Femur (tissue), 1 donor: ENCODE data around the gene CDKAL1.
"Not testable (repeated sequence)": the region's sequence is repeated elsewhere in the genome, so short reads cannot be mapped to it uniquely, and the experiment has no call there.

Experiments used
- DNase-seq: peaks from one replicate; pipeline ENCODE4 v3.0.0-alpha.2; 2017

CDKAL1 gene

DNA sequence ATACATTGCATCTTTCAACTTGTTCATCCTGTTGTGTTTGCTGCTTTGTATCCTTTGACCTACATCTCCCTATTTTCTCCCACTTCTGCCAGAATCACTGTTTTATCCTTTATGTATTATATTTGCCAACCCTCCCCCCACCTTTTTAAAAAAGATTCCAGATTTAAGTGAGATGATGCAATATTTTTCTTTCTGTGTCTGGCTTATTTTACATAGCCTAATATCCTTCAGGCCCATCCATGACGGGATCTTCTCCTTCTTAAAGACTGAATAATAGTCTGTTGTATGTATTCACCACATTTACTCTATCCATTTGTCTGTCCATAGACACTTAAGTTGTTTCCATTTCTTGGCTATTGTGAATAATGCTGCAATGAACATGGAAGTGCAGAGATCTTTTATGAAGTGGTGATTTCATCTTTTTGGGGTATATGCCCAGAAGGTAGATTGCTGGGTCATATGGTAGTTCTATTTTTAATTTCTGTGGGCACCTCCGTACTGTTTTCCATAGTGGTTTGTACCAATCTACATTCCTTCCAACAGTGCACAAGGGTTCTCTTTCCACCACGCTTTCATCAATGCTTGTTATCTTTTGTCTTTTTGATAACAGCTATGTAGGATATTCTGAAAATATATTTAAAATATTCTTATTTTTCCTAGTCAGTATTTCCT lies 181.0 kb downstream of the CDKAL1 start:
- no peak for DNase-seq

DNA sequence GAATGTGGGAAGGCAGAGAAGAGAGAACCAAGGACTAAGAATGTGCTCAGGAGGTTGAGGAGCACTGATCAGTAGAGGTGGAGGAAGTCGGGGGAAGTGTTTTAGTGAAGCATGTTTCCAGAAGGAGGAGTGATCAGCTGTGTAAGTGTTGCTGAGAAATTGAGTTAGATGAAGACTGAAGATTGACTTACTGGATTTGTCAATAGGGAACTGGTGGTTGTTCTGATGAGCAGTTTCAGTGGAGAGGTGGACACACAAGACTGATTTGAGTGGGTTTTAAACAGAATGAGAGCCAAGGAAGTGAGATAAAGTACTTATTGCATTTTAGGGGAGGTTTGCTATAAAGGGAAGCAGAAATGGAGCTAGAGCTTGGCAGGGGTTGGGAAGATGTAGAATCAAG lies 182.6 kb downstream of the CDKAL1 start:
- no peak for DNase-seq

DNA sequence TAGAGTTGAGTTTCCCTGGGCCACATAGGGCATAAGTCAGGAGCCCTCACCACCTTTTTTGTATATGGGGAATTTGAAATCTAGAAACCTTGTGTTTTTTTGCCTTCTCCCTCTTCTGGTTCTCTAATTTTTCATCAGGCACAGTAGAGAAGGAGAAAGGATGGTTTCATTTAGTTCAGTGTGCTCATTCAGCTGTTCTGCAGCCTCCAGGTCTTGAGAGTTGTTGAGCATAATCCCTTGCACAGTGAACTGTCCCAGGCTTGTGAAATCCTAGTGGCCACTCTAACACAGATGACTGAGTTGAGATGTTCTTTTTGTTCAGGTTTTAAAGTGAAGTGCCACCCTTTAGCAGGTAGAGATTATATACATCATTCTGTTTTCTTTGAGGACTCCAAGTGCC lies 183.5 kb downstream of the CDKAL1 start:
- DNase-seq, result no peak

DNA sequence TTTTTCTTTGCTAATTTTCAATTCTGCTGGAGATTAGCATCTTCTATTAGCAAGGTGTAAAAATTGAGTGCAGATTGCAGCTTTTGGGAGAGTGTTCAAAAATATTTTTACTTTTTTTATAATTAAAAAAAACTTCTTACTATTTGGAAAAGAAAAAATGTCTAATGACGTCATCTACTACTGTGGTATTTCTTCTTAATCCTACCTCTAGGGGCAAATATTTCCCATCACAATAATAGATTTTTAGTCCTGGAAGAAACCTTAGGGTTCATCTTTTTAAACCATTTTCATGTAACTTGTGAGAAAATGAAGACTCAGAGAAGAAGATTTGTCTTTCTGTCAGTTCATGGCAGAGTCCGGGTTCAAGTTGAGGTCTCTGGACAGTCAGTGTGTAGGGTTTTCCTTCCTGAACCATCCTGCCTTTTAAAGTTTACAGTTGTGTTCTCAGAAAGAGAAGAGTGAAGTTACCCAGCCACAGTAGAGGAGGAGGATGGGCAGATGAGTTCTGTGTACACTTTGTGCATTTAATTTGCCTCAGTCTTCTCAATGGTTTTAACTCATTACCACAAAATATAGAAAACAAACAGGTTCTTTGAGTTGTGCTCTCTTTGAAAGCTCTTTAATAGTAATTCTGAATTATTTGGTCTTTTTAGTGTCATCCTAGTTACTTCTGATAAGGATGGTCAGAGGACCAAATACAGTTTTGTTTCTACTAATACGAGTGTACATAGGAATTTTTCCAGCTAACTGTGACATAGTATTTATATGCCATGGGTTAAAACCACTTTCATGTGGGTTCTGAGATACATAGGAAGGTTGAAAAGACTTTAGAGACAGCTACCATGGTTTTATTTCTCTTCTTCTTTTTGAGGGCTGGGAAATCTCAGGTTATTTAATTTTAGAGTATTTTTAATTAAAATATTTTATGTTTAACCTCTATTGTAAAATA lies 184.7 kb downstream of the CDKAL1 start:
- no peak for DNase-seq

DNA sequence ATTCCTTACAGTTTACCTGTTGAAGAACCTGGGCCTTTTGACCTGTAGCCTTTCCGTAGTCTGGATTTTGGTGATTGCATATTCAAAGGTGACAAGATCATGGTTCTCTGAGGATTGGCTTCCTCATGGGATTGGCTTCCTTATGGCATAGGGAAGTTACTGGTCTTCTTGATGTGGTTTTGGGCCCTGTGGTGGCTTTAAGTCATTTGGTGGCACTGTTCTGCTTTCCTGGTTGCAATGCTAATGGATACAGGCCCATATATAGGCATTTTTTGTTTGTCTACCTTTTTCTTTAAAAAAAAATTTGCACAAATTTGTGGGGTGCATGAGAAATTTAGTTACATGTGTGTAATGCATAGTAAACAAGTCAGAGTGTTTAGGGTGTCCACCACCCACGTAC lies 185.7 kb downstream of the CDKAL1 start:
- no peak for DNase-seq

DNA sequence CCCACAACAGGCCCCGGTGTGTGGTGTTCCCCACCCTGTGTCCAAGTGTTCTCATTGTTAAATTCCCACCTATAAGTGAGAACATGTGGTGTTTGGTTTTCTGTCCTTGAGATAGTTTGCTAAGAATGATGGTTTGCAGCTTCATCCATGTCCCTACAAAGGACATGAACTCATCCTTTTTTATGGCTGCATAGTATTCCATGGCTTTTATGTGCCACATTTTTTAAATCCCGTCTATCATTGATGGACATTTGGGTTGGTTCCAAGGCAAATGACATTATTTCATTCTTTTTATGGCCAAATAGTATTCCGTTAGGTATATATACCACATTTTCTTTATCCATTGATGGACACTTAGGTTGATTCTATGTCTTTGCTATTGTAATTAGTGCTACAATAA lies 186.9 kb downstream of the CDKAL1 start:
- DNase-seq, result not testable (repeated sequence)

DNA sequence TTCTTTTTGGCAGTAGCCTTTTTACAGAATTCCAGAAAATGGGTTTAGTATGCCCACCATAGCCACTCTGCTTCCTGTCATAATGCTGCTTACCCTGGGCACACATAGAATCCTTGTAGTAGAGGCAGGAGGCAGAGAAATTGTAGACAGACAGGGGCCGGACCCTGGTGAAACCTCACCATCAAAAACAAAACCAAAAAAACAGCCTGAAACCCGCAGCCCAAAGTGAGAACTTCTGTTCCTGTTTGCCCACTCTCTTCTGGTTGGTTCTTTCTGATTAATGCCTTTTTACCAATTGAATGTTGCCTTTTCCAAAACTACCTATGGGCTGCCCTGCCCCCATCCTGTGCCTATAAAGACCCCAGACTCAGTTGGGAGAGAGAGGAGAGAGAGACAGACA lies 188.2 kb downstream of the CDKAL1 start:
- DNase-seq, result no peak

DNA sequence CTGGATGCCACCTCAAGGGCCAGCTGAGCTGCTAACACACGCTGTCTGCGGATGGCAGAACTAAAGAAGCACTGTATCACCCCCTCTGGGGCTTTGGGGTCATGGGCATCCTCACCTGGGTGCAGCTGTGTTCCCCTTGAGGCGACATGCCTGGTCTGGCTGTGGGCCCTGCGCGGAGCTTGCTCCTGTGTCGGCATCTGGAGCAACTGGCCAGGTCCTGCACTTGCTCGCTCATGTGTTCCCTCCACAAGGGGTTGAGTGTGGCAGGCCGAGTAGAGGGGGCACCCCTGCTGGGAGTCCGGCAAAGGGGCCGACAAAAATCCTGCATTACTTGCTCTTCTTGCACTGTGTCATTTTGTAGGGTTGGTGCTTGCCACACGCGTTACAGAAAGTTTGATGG lies 189.0 kb downstream of the CDKAL1 start:
- no peak for DNase-seq

DNA sequence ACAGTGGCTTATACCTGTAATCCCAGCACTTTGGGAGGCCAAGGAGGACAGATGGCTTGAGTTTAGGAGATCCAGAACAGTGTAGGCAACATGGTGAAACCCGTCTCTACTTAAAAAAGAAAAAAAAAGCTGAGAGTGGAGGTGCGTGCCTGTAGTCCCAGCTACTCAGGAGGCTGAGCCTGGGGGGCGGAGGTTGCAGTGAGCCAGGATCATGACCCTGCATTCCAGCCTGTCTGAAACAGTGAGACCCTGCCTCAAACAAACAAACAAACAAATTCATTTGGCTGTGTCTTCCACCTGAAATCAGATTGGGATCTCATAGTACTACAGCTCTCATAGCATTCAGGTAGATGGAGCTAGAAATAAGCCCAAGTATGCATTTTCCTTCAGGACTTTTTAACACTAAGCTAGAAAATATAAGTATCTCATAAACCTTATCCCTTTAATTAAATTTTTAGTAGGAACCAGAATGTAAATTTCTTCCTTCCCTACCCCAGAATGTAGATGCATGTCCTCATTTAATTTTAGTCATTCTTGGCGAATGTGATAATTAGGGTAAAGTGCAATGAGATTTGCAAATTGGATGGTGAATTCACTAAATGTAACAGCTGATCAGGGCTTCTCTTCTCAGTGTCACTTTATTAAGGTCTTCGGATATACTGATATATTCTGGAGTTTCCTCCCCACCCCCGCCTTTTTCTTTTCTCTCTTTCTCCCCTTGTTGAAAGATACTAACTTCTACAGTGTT lies 190.4 kb downstream of the CDKAL1 start:
- no peak for DNase-seq

DNA sequence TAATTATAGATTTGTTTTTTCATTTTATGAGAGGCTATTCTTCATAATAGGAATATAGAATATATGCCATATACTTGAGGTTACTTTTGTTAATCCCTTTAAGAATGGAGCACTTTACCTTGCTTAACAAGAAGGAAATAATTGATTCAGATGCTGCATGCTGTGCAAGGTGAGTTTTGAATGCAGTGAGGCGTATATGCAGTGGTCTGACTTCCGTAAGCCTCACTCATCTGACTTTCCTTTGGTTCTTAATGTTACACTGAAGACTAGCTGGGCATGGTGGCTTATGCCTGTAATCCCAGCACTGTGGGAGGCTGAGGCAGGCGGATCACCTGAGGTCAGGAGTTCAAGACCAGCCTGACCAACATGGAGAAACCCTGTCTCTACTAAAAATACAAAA lies 191.0 kb downstream of the CDKAL1 start:
- not testable (repeated sequence) for DNase-seq

DNA sequence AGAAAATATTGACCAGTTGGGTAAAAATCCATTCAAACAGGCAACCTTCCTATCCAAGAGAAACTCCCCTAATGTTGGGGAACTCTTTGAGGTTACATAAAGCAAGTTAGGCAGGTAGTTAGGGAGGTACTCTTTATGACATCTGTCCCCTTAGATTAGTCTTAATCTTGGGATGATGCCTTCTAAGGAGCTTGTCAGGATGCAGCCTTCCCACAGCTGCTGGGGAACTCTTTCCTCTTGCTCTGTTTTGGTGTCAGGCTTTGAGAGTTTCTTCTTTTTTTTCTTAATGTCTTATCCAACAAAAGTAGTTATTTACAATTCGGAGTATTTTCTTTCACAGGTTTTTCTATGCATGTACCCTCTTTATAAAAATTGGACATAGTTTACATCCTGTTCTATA lies 194.8 kb downstream of the CDKAL1 start:
- no peak for DNase-seq

DNA sequence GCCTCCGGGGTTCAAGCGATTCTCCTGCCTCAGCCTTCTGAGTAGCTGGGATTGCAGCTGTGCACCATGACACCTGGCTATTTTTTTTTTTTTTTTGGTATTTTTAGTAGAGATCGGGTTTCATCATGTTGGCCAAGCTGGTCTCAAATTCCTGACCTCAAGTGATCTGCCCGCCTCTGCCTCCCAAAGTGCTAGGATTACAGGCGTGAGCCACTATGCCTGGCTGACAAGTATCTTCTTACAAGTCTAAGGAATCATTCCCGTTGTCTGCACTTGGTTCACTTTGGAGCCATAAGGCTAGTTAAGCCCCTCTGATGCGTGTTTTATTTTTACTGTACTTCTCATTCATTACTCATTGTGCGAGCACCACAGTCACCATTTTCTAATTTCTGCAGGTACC lies 198.1 kb downstream of the CDKAL1 start:
- DNase-seq, result not testable (repeated sequence)

DNA sequence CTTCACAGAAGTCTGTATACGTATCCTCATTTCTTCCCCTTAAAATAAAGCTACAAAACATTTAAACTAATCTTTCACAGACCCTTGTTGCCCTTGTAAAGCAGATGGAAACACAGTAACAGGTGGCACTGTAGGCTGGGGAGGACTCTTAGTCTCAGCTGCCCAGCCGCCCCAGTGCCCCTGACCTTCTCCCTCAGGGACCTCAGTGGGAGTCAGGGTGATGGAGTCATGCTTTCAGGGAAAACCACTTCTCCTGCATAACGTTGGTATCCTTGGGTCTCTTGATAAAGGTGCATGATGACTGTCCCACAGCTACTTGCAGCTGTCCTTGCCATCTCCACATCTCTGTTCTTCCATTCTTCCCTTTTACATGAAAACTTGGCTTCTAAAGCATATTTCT lies 198.6 kb downstream of the CDKAL1 start:
- DNase-seq, result no peak

DNA sequence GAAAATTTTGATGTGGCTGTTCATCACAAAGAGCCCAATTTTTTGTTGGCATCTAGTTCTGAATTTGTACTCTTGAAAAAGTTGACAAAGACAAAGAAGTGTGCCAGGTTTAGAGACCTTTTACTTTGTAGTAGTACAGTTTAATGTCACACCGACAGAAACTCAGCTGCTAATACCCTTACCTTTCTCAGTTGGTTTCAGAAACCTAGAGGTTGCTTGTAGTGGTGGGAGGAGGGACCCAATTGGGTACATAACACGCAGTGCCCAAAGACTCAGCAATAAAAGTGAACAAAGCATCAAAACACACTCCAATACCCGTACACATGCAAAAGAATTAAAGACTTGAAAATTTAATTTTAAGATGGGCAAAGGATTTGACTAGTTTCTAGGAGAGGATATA lies 203.7 kb downstream of the CDKAL1 start:
- no peak for DNase-seq

DNA sequence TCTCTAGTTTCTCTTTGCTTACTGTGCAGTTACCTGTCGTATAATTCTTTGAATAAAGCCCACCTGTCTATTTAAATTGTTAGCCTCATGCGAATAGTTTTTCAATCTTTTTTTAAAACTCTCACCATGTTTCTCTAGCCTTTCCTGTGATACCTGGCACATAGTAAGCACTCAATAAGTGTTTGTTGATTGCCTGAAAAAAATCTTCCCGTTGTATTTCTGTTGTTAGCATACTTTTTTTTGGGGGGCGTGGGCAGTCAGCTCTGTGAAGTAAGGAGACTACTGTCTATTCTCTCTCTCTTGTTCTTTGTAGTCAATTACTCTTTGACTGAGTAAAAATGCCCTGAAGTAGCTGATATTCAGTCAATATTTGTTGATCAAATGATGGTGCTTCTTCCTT lies 205.8 kb downstream of the CDKAL1 start:
- DNase-seq, result no peak

DNA sequence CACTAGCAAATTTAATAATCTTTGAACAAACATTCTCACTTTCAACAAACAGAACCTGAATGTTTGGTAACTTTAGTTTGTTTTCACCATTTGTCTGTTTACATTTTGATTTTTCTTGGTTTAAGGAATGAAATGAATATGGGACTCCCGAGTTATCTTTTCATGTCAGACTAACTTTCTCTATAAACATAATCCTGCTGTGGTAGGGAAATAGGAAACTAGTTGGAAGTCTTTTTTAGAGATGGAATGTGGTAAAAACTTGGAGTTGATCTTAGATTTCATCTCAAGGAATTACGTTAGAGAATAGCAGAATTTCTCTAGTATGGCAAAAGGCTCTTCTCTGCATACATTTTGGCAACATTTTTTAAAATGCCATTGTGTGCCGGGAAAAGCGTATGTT lies 206.5 kb downstream of the CDKAL1 start:
- no peak for DNase-seq

DNA sequence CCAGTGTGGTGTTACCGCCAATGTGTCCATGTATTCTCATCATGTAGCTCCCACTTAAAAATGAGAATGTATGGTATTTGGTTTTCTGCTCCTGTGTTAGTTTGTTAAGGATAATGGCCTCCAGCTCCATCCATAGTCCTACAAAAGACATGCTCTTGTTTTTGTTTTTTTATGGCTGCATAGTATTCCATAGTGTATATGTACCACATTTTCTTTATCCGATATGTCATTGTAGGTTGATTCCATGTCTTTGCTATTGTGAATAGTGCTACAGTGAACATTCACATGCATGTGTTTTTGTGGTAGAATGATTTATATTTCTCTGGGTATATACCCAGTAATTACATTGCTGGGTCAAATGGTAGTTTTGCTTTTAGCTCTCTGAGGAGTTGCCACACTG lies 207.2 kb downstream of the CDKAL1 start:
- no peak for DNase-seq

DNA sequence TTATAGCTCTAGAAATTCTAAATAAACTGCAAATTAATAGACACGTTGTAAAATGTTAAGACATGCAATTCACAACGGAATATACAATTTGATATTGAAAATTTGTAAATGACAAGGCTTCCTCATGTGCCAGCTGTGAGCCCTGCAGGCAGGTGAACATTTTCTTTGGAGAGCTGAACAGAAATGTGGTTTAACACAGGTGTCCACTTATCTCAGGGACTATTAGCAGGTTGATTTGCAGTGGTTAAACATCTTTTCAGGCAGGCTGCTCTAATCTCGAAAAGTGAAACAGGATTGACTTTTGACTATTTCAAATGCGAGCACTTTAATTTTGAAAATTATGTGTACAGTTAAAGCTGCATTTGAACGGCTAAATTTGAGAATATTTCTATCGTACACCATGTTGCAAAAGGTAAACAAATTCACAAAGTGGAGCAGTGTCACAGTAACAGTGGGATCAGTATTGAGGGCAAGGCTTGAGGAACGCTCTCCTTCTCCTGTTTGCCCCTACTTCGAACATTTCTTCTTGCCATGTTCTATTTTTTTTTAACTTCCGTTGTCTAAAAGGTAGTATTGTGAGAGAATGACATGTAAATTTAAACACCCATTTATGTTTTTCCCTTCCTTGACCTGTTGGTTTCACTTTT lies 210.8 kb downstream of the CDKAL1 start:
- DNase-seq, result no peak

DNA sequence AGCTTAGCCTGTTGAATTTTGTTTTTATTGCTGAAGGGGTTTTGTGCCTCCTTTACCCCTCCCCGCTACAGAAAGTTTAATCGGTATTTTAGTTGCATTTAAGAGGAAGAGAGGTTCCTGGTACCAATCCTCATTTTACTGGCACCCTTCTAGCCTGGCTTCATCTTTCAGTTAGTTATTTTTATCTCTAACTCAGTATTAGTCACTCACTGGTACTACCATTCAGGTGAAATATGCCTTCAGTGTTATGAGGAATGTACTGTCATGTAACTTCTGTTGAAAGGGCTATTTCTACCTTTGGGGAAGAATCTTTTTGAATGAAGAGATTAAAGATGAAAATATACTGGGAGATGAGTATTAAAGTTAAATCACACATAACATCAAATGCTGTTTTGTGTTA lies 211.8 kb downstream of the CDKAL1 start:
- DNase-seq, result no peak

DNA sequence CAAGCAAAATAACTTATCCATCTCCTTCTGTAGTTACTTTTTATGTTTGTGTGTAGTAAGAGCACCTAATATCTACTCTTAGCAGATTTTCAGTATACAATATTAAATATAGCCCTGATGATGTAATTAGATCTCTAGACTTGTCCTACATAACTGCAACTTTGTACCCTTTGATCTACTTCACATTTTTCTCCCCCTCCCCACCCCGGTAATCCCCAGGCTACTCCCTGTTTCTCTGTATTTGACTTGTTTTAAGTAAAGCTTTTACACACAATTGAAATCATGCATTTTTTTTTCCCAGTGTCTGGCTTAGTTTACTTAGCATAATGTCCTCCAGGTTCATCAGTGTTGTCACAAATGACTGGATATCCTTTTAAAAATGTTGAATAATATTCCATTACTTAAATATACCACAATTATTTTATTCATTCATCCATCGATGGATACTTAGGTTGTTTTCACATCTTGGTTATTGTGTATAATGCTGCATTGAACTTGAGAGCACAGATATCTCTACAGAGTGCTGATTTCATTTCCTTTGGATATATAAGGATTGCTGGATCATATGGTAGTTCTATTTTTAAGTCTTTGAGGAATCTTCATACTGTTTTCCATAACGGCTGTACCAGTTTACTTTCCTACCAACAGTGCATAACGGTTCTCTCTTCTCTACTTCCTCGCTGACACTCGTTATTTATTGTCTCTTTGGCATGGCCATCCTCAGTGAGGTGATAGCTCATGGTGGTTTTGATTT lies 212.7 kb downstream of the CDKAL1 start:
- no peak for DNase-seq

DNA sequence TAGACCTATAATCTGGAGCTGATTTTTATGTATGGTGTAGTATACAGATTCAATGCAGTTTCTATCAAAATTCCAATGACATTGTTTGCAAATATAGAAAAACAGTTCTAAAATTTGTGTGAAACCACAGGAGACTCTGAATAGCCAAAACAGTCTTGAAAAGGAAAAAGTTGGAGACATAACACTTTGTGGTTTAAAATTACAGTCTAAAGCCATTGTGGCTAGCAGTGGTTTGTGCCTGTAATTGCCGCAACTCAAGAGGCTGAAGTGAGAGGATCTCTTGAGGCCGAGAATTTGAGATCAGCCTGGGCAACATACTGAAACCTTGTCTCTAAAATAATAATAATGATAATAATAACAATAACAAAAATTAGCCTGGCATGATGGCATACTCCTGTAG lies 213.7 kb downstream of the CDKAL1 start:
- DNase-seq, result no peak

DNA sequence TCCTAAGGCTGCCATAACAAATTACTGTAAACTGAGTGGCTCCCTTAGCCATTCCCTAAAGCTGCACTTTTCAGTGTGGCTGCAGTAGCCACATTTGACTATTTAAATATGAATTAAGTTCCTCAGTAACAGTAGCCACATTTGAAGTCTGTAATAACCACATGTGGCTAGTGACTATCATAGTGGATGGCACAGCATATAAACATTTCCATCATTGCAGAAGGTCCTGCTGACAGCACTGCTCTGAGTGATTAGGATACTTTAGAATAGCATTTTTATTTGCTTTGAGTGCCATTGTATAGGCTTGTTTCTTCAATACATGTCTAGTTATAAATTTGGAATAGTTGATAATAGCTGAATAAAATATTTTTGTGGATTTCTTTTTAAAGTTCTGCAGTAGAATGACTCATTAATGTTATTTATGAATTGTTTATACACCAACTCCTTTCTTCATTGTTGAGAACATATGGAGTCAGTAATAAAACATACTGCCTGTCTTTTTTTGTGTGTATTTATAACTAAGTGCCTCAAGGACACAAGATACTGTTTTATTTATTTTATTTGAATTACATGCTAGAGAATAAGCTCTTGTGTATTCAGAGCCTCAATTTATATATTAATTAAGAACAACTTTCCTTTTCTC lies 217.2 kb downstream of the CDKAL1 start:
- DNase-seq, result no peak
